DOHH2 (cell line): ENCODE data around the gene KIF23.

Experiments
- H3F3A ChIP-seq: fragments of 200-600 bp; sonication (generic), shearing (Covaris generic); 2 replicates; pipeline ENCODE4 v1.6.0; 2016; ENCODE audit warnings: antibody characterized with exemption, mild to moderate bottlenecking; ENCODE audit not compliant: control insufficient read depth, insufficient read depth
- H3K27ac ChIP-seq: fragments of 200-600 bp; sonication (generic); 2 replicates; pipeline ENCODE4 v1.5.1; 2014; ENCODE audit warnings: low read depth, mild to moderate bottlenecking, low read length, moderate library complexity
- H3K27me3 ChIP-seq: fragments of 200-600 bp; sonication (generic); 2 replicates; pipeline ENCODE4 v1.6.1; 2014; ENCODE audit warnings: mild to moderate bottlenecking, low read length, mixed read lengths; ENCODE audit not compliant: control insufficient read depth
- H3K36me3 ChIP-seq: fragments of 200-600 bp; sonication (generic); 2 replicates; pipeline ENCODE4 v1.6.1; 2014; ENCODE audit warnings: mild to moderate bottlenecking, low read length, moderate library complexity, mixed read lengths; ENCODE audit not compliant: control insufficient read depth
- H3K4me1 ChIP-seq: fragments of 200-600 bp; sonication (generic); 2 replicates; pipeline ENCODE4 v1.6.1; 2014; ENCODE audit warnings: mild to moderate bottlenecking, low read length, mixed read lengths; ENCODE audit not compliant: control insufficient read depth
- H3K4me2 ChIP-seq: fragments of 200-600 bp; sonication (generic); 2 replicates; pipeline ENCODE4 v1.6.0; 2014; ENCODE audit warnings: mild to moderate bottlenecking, low read length, moderate library complexity
- H3K4me3 ChIP-seq: fragments of 200-600 bp; sonication (generic); 2 replicates; pipeline ENCODE4 v1.5.1; 2014; ENCODE audit warnings: mild to moderate bottlenecking, low read length, mixed read lengths
- H3K79me2 ChIP-seq: fragments of 200-600 bp; sonication (generic); 2 replicates; pipeline ENCODE4 v1.6.1; 2014; ENCODE audit warnings: mild to moderate bottlenecking, low read length, mixed read lengths; ENCODE audit not compliant: control insufficient read depth
- H3K9me2 ChIP-seq: fragments of 200-600 bp; sonication (generic); replicated peaks from 2 replicates; pipeline ENCODE4 v1.6.1; 2014; ENCODE audit warnings: mild to moderate bottlenecking, low read length, mixed read lengths; ENCODE audit not compliant: control insufficient read depth
- H3K9me3 ChIP-seq: fragments of 200-600 bp; sonication (generic); 2 replicates; pipeline ENCODE4 v1.6.1; 2014; ENCODE audit warnings: antibody characterized with exemption, low read length, mixed read lengths; ENCODE audit not compliant: control insufficient read depth, insufficient read depth
- H4K20me1 ChIP-seq: fragments of 200-600 bp; sonication (generic); 2 replicates; pipeline ENCODE4 v1.6.0; 2014; ENCODE audit warnings: low read depth, mild to moderate bottlenecking, antibody characterized with exemption, low read length, moderate library complexity; ENCODE audit not compliant: control insufficient read depth, insufficient read depth
- CTCF ChIP-seq: fragments of 200-600 bp; sonication (generic); IDR thresholded peaks from one replicate; pipeline ENCODE4 v1.5.1; 2014; ENCODE audit warnings: antibody characterized with exemption, mild to moderate bottlenecking, low read depth, low read length; ENCODE audit not compliant: poor library complexity, severe bottlenecking
- EZH2phosphoT487 ChIP-seq: fragments of 200-600 bp; sonication (generic); IDR thresholded peaks from 2 replicates; pipeline ENCODE4 v1.6.1; 2017; ENCODE audit warnings: borderline replicate concordance, mild to moderate bottlenecking, antibody characterized with exemption, low read length, moderate library complexity, mixed read lengths

KIF23 gene

GRCh38 chr15:69398491-69398891, 15.7 kb upstream of the KIF23 start:
- peaks cover 10% of the 10 kb centered on the region for H3K4me1 ChIP-seq
- H3K79me2 ChIP-seq, result no peaks in the 10 kb centered on the region
- H3K4me2 ChIP-seq, result no peak overlapping the region
- no peak overlapping the region for H3K4me3 ChIP-seq
- H3K9me3 ChIP-seq, result no peaks in the 10 kb centered on the region
- no peaks in the 10 kb centered on the region for H3K9me2 ChIP-seq
- H3F3A ChIP-seq, result no peaks in the 10 kb centered on the region
- no peak overlapping the region for H3K27ac ChIP-seq
- H4K20me1 ChIP-seq, result no peaks in the 10 kb centered on the region
- H3K27me3 ChIP-seq, result peaks cover under 1% of the 10 kb centered on the region; the same call in 1 of the 2 replicates
- no peaks in the 10 kb centered on the region for H3K36me3 ChIP-seq
- TF ChIP-seq EZH2phosphoT487 (no peak), CTCF (no peak)

GRCh38 chr15:69400850-69401249, 13.3 kb upstream of the KIF23 start:
- no peak overlapping the region for H3K27ac ChIP-seq
- H3K79me2 ChIP-seq, result no peaks in the 10 kb centered on the region
- H3K4me1 ChIP-seq, result peaks cover 4% of the 10 kb centered on the region; the same call in 1 of the 2 replicates
- no peaks in the 10 kb centered on the region for H3F3A ChIP-seq
- H3K9me3 ChIP-seq, result no peaks in the 10 kb centered on the region
- no peaks in the 10 kb centered on the region for H4K20me1 ChIP-seq
- H3K36me3 ChIP-seq, result no peaks in the 10 kb centered on the region
- H3K9me2 ChIP-seq, result no peaks in the 10 kb centered on the region
- H3K4me3 ChIP-seq, result no peak overlapping the region
- H3K27me3 ChIP-seq, result peaks cover 12% of the 10 kb centered on the region
- no peak overlapping the region for H3K4me2 ChIP-seq
- TF ChIP-seq CTCF (no peak), EZH2phosphoT487 (no peak)

GRCh38 chr15:69402816-69403215, 11.3 kb upstream of the KIF23 start:
- H3K36me3 ChIP-seq, result no peaks in the 10 kb centered on the region
- H3K4me1 ChIP-seq, result peaks cover 4% of the 10 kb centered on the region; the same call in 1 of the 2 replicates
- H3K79me2 ChIP-seq, result no peaks in the 10 kb centered on the region
- H3K4me3 ChIP-seq, result no peak overlapping the region
- H3K27me3 ChIP-seq, result peaks cover 12% of the 10 kb centered on the region
- no peak overlapping the region for H3K4me2 ChIP-seq
- H3K9me2 ChIP-seq, result no peaks in the 10 kb centered on the region
- no peaks in the 10 kb centered on the region for H3K9me3 ChIP-seq
- H3F3A ChIP-seq, result no peaks in the 10 kb centered on the region
- no peaks in the 10 kb centered on the region for H4K20me1 ChIP-seq
- no peak overlapping the region for H3K27ac ChIP-seq
- no peak for TF ChIP-seq CTCF
- no peak for TF ChIP-seq EZH2phosphoT487
